GM23338 (cell line): ENCODE measurements around the gene AFAP1L1. TPM values are rescaled to one million over a fixed set of nuclear protein-coding genes. Genes with fewer than 3 reads are reported as not detected.

Experiments used
- ATAC-seq: fragments of 200-7000 bp; cut with Tn5 transposase; 3 replicates; pipeline ENCODE4 v1.9.1; 2020
- DNase-seq: peaks from one replicate; pipeline ENCODE4 v3.0.0-alpha.2; 2015; ENCODE audit warnings: low spot score
- H2AFZ ChIP-seq: fragments of 200-600 bp; sonication (generic); 2 replicates; pipeline ENCODE4 v1.8.0; 2016; ENCODE audit warnings: antibody characterized with exemption, mild to moderate bottlenecking, moderate library complexity
- H3F3A ChIP-seq: fragments of 200-600 bp; sonication (generic); replicated peaks from 2 replicates; pipeline ENCODE4 v1.8.0; 2017; ENCODE audit warnings: antibody characterized with exemption, mixed run types, low read depth
- H3K27ac ChIP-seq: fragments of 200-600 bp; sonication (generic); 2 replicates; pipeline ENCODE4 v1.6.1; 2016; ENCODE audit warnings: low read depth
- H3K27me3 ChIP-seq: fragments of 200-600 bp; sonication (generic); 2 replicates; pipeline ENCODE4 v1.8.0; 2016; ENCODE audit warnings: mild to moderate bottlenecking, mixed run types, moderate library complexity; ENCODE audit not compliant: insufficient read depth
- H3K36me3 ChIP-seq: fragments of 200-600 bp; sonication (generic); 2 replicates; pipeline ENCODE4 v1.8.0; 2016; ENCODE audit warnings: mild to moderate bottlenecking; ENCODE audit not compliant: insufficient read depth
- H3K4me1 ChIP-seq: fragments of 200-600 bp; sonication (generic); 2 replicates; pipeline ENCODE4 v1.8.0; 2016; ENCODE audit warnings: mild to moderate bottlenecking, moderate library complexity; ENCODE audit not compliant: insufficient read depth
- H3K4me2 ChIP-seq: fragments of 200-600 bp; sonication (generic); 2 replicates; pipeline ENCODE4 v1.7.1; 2017; ENCODE audit warnings: mixed run types
- H3K4me3 ChIP-seq: fragments of 200-600 bp; sonication (generic); 2 replicates; pipeline ENCODE4 v1.6.1; 2016; ENCODE audit warnings: mixed run types
- H3K79me2 ChIP-seq: fragments of 200-600 bp; sonication (generic); replicated peaks from 2 replicates; pipeline ENCODE4 v1.8.0; 2017; ENCODE audit warnings: mild to moderate bottlenecking; ENCODE audit not compliant: insufficient read depth
- H3K9me2 ChIP-seq: fragments of 200-600 bp; sonication (generic); 2 replicates; pipeline ENCODE4 v1.8.0; 2017; ENCODE audit not compliant: insufficient read depth
- H4K20me1 ChIP-seq: fragments of 200-600 bp; sonication (generic); replicated peaks from 2 replicates; pipeline ENCODE4 v1.8.0; 2017; ENCODE audit warnings: mild to moderate bottlenecking; ENCODE audit not compliant: insufficient read depth
- H3K27ac Mint-ChIP-seq: 2 replicates; pipeline ENCODE4 v1.8.0; 2020; ENCODE audit warnings: inconsistent platforms, mild to moderate bottlenecking, moderate library complexity, mixed read lengths
- H3K27me3 Mint-ChIP-seq: 3 replicates; pipeline ENCODE4 v1.8.0; 2022; ENCODE audit warnings: low read depth, mild to moderate bottlenecking, moderate library complexity, mixed read lengths, inconsistent platforms; ENCODE audit not compliant: insufficient read depth, poor library complexity
- H3K36me3 Mint-ChIP-seq: 3 replicates; pipeline ENCODE4 v1.8.0; 2021; ENCODE audit warnings: low read depth, mild to moderate bottlenecking, inconsistent platforms, moderate library complexity, mixed read lengths
- H3K4me1 Mint-ChIP-seq: 3 replicates; pipeline ENCODE4 v1.8.0; 2020; ENCODE audit warnings: mild to moderate bottlenecking, inconsistent platforms, mixed read lengths
- H3K4me3 Mint-ChIP-seq: 3 replicates; pipeline ENCODE4 v1.8.0; 2021; ENCODE audit warnings: moderate library complexity, mild to moderate bottlenecking, inconsistent platforms, mixed read lengths
- H3K9me3 Mint-ChIP-seq: 3 replicates; pipeline ENCODE4 v1.8.0; 2020; ENCODE audit warnings: moderate library complexity, mild to moderate bottlenecking, inconsistent platforms, mixed read lengths
- CREB1 ChIP-seq: fragments of 250-450 bp; sonication (Bioruptor Pico); IDR thresholded peaks from 2 replicates; pipeline ENCODE4 v1.5.0; 2020; ENCODE audit warnings: low read depth, mild to moderate bottlenecking, moderate library complexity
- CTCF ChIP-seq, 2 experiments: fragments of 200-600 bp in 1 of 2; sonication (generic) in 1 of 2; conservative IDR thresholded peaks; 2 replicates each; pipeline versions ENCODE4 v1.5.1 to v1.6.1; 2016 to 2017; ENCODE audit warnings: antibody characterized with exemption in 2 of 2, low read depth in 2 of 2, mild to moderate bottlenecking in 2 of 2, moderate library complexity in 1 of 2
- JUNB ChIP-seq: IDR thresholded peaks from one replicate; pipeline ENCODE4 v1.6.1; 2016; ENCODE audit warnings: antibody characterized with exemption; ENCODE audit not compliant: unreplicated experiment
- NANOG ChIP-seq: IDR thresholded peaks from 2 replicates; pipeline ENCODE4 v1.6.1; 2016; ENCODE audit warnings: antibody characterized with exemption, borderline replicate concordance
- POLR2AphosphoS5 ChIP-seq: IDR thresholded peaks from 2 replicates; pipeline ENCODE4 v1.6.1; 2016; ENCODE audit warnings: antibody characterized with exemption, low read depth
- STAT1 ChIP-seq: IDR thresholded peaks from one replicate; pipeline ENCODE4 v1.6.1; 2016; ENCODE audit warnings: antibody characterized with exemption; ENCODE audit not compliant: unreplicated experiment
- polyA plus RNA-seq: library from polyadenylated mRNA; unstranded; fragments of >200 nt; fragmentation: Nextera tagmentation; extraction: Ambion mirVana; gene quantifications from 2 replicates; pipeline ENCODE4 v1.2.1, GENCODE V29; 2016
- total RNA-seq: library from RNA; depleted of rRNA; stranded (reverse); fragments of >200 nt; shearing (Covaris generic); gene quantifications from 2 replicates; pipeline ENCODE4 v1.2.3, GENCODE V29; 2014
- TF ChIP-seq, protein P1 (sequence below): fragments of 250-450 bp; sonication (Bioruptor Pico); IDR thresholded peaks from 2 replicates; pipeline ENCODE4 v1.5.0; 2020; ENCODE audit warnings: mild to moderate bottlenecking, moderate library complexity

The AFAP1L1 gene
- total and polyA plus RNA-seq, 2 experiments from 2014 or later, result 3.2 to 5.7 TPM

- TF ChIP-seq CTCF (conservative IDR thresholded peaks at IDR 0.05; ENCODE audit: low read depth in 2 of 2), result no peak
- TF ChIP-seq POLR2AphosphoS5, result no peak
Observed at GRCh38 chr5:149260761-149261160, 10.9 kb upstream of the AFAP1L1 start (continued).

- ATAC-seq (no peak), DNase-seq (no peak)
- Histone ChIP-seq H3K9me2 (no peaks in the 10 kb centered on the region), H3K4me3 (no peak overlapping the region), H3F3A (no peaks in the 10 kb centered on the region), H3K27ac (no peak overlapping the region), H3K4me2 (no peak overlapping the region), H3K79me2 (no peaks in the 10 kb centered on the region), H2AFZ (no peak overlapping the region), H3K4me1 (no peaks in the 10 kb centered on the region), H4K20me1 (no peaks in the 10 kb centered on the region), H3K36me3 (no peaks in the 10 kb centered on the region), H3K27me3 (peaks cover 9% of the 10 kb centered on the region)
- TF ChIP-seq NANOG (no peak), STAT1 (no peak), POLR2AphosphoS5 (no peak), CREB1 (CRISPR knock-in tag) (no peak), JUNB (no peak)
- TF ChIP-seq, protein P1, sequence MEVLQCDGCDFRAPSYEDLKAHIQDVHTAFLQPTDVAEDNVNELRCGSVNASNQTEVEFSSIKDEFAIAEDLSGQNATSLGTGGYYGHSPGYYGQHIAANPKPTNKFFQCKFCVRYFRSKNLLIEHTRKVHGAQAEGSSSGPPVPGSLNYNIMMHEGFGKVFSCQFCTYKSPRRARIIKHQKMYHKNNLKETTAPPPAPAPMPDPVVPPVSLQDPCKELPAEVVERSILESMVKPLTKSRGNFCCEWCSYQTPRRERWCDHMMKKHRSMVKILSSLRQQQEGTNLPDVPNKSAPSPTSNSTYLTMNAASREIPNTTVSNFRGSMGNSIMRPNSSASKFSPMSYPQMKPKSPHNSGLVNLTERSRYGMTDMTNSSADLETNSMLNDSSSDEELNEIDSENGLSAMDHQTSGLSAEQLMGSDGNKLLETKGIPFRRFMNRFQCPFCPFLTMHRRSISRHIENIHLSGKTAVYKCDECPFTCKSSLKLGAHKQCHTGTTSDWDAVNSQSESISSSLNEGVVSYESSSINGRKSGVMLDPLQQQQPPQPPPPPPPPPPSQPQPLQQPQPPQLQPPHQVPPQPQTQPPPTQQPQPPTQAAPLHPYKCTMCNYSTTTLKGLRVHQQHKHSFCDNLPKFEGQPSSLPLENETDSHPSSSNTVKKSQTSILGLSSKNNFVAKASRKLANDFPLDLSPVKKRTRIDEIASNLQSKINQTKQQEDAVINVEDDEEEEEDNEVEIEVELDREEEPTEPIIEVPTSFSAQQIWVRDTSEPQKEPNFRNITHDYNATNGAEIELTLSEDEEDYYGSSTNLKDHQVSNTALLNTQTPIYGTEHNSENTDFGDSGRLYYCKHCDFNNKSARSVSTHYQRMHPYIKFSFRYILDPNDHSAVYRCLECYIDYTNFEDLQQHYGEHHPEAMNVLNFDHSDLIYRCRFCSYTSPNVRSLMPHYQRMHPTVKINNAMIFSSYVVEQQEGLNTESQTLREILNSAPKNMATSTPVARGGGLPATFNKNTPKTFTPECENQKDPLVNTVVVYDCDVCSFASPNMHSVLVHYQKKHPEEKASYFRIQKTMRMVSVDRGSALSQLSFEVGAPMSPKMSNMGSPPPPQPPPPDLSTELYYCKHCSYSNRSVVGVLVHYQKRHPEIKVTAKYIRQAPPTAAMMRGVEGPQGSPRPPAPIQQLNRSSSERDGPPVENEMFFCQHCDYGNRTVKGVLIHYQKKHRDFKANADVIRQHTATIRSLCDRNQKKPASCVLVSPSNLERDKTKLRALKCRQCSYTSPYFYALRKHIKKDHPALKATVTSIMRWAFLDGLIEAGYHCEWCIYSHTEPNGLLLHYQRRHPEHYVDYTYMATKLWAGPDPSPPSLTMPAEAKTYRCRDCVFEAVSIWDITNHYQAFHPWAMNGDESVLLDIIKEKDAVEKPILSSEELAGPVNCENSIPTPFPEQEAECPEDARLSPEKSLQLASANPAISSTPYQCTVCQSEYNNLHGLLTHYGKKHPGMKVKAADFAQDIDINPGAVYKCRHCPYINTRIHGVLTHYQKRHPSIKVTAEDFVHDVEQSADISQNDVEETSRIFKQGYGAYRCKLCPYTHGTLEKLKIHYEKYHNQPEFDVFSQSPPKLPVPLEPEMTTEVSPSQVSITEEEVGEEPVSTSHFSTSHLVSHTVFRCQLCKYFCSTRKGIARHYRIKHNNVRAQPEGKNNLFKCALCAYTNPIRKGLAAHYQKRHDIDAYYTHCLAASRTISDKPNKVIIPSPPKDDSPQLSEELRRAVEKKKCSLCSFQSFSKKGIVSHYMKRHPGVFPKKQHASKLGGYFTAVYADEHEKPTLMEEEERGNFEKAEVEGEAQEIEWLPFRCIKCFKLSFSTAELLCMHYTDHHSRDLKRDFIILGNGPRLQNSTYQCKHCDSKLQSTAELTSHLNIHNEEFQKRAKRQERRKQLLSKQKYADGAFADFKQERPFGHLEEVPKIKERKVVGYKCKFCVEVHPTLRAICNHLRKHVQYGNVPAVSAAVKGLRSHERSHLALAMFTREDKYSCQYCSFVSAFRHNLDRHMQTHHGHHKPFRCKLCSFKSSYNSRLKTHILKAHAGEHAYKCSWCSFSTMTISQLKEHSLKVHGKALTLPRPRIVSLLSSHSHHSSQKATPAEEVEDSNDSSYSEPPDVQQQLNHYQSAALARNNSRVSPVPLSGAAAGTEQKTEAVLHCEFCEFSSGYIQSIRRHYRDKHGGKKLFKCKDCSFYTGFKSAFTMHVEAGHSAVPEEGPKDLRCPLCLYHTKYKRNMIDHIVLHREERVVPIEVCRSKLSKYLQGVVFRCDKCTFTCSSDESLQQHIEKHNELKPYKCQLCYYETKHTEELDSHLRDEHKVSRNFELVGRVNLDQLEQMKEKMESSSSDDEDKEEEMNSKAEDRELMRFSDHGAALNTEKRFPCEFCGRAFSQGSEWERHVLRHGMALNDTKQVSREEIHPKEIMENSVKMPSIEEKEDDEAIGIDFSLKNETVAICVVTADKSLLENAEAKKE (CRISPR knock-in tag), result no peak
- peaks cover 10% of the 10 kb centered on the region for H3K4me1 Mint-ChIP-seq
- H3K27me3 Mint-ChIP-seq, result peaks cover 5% of the 10 kb centered on the region
- no peak overlapping the region for H3K27ac Mint-ChIP-seq
- H3K9me3 Mint-ChIP-seq, result no peaks in the 10 kb centered on the region
- no peak overlapping the region for H3K4me3 Mint-ChIP-seq
- H3K36me3 Mint-ChIP-seq, result no peaks in the 10 kb centered on the region
Observed at GRCh38 chr5:149261246-149261645, 10.4 kb upstream of the AFAP1L1 start.
